MG63 (cell line): ENCODE measurements around the gene TMEM176B. TPM values are rescaled to one million over a fixed set of nuclear protein-coding genes. Genes with fewer than 3 reads are reported as not detected.
"Not testable (repeated sequence)": the region's sequence is repeated elsewhere in the genome, so short reads cannot be mapped to it uniquely, and the experiment has no call there.

Source experiments
- DNase-seq: peaks from one replicate; pipeline ENCODE4 v3.0.0-alpha.2; 2020
- H3K27me3 ChIP-seq: fragments of 250-450 bp; sonication (Bioruptor Pico); 2 replicates; pipeline ENCODE4 v1.5.1; 2020; ENCODE audit warnings: mild to moderate bottlenecking, moderate library complexity
- H3K36me3 ChIP-seq: fragments of 250-450 bp; sonication (Bioruptor Pico); 2 replicates; pipeline ENCODE4 v1.5.1; 2020; ENCODE audit warnings: mild to moderate bottlenecking, moderate library complexity
- H3K4me3 ChIP-seq: fragments of 250-450 bp; sonication (Bioruptor Pico); 2 replicates; pipeline ENCODE4 v1.5.1; 2020; ENCODE audit warnings: mild to moderate bottlenecking, moderate library complexity
- H3K9me3 ChIP-seq: fragments of 250-450 bp; sonication (Bioruptor Pico); 2 replicates; pipeline ENCODE4 v1.5.1; 2020; ENCODE audit warnings: mild to moderate bottlenecking, moderate library complexity
- total RNA-seq: library from RNA; depleted of rRNA; stranded (reverse); fragments of >200 nt; shearing (Covaris generic); gene quantifications from 2 replicates; pipeline ENCODE4 v1.2.3, GENCODE V29; 2014; ENCODE audit warnings: low replicate concordance

The TMEM176B gene
- total RNA-seq, 1 experiment from 2014 or later, result 0.23 TPM

DNA sequence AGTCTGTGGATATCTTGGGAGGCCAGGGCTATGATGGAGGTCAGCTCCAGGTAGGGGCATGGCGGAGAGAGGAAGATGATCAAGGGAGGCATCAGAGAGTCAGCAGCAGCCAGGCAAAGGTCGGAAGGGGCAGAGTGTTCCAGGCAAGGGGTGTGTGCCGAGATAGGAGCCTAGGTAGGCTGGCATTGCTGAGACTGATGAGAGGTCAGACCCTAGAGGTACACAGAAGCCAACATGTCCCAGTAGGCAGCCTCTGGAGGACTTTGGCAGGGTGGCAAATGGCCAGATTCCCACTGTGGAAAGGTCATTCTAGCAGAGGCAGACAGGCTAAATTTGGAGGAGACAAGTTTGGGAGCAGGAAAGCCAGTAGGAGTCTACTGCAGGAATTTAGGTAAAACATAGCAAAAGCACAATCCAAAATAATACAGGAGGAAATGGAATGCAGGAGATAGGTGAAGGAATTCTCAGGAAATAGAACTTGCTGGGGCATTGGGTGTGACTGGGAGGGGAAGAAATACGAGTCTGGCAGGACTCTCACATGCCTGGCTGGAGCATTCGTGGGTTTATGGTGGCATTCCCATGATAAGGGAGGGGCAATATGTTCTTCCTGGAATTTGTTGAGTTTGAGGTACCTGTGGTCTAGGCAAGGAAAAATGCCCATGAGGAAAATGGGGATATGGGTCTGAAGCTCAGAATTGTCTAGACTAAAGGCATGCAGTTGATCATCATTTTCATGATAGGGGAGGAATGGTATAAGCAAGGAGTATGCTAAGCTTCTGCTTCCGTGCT lies 26.1 kb upstream of the TMEM176B start:
- DNase-seq, result no peak

GRCh38 chr7:150824379-150825177 lies 24.4 kb upstream of the TMEM176B start:
- no peaks in the 10 kb centered on the region for H3K9me3 ChIP-seq
- H3K27me3 ChIP-seq, result no peaks in the 10 kb centered on the region
- no peak for DNase-seq
- no peaks in the 10 kb centered on the region for H3K36me3 ChIP-seq
- H3K4me3 ChIP-seq, result no peak overlapping the region

More for the DNA sequence above, 26.1 kb upstream of the TMEM176B start:
- H3K4me3 ChIP-seq, result no peak overlapping the region
- no peaks in the 10 kb centered on the region for H3K27me3 ChIP-seq
- no peaks in the 10 kb centered on the region for H3K9me3 ChIP-seq
- no peaks in the 10 kb centered on the region for H3K36me3 ChIP-seq

GRCh38 chr7:150823484-150824126 lies 23.4 kb upstream of the TMEM176B start:
- Histone ChIP-seq H3K27me3 (no peaks in the 10 kb centered on the region), H3K36me3 (no peaks in the 10 kb centered on the region), H3K4me3 (no peak overlapping the region), H3K9me3 (no peaks in the 10 kb centered on the region)
- peak; percentile 10 for DNase-seq

GRCh38 chr7:150823043-150823442 lies 22.9 kb upstream of the TMEM176B start:
- Histone ChIP-seq H3K9me3 (no peaks in the 10 kb centered on the region), H3K4me3 (no peak overlapping the region), H3K36me3 (no peaks in the 10 kb centered on the region), H3K27me3 (no peaks in the 10 kb centered on the region)
- DNase-seq, result no peak

GRCh38 chr7:150820578-150821198 lies 20.5 kb upstream of the TMEM176B start:
- Histone ChIP-seq H3K36me3 (no peaks in the 10 kb centered on the region), H3K4me3 (no peak overlapping the region), H3K27me3 (no peaks in the 10 kb centered on the region), H3K9me3 (no peaks in the 10 kb centered on the region)
- no peak for DNase-seq

GRCh38 chr7:150820148-150820547 lies 20.0 kb upstream of the TMEM176B start:
- Histone ChIP-seq H3K36me3 (no peaks in the 10 kb centered on the region), H3K27me3 (no peaks in the 10 kb centered on the region), H3K9me3 (no peaks in the 10 kb centered on the region), H3K4me3 (no peak overlapping the region)
- DNase-seq, result no peak

GRCh38 chr7:150818971-150819370 lies 18.8 kb upstream of the TMEM176B start:
- Histone ChIP-seq H3K27me3 (no peaks in the 10 kb centered on the region), H3K36me3 (no peaks in the 10 kb centered on the region), H3K4me3 (no peak overlapping the region), H3K9me3 (no peaks in the 10 kb centered on the region)
- DNase-seq, result no peak

GRCh38 chr7:150814328-150815001 lies 14.3 kb upstream of the TMEM176B start:
- no peaks in the 10 kb centered on the region for H3K27me3 ChIP-seq
- no peak for DNase-seq
- no peak overlapping the region for H3K4me3 ChIP-seq
- no peaks in the 10 kb centered on the region for H3K36me3 ChIP-seq
- no peaks in the 10 kb centered on the region for H3K9me3 ChIP-seq

- not testable (repeated sequence) for DNase-seq, H3K9me3 ChIP-seq
Measured at GRCh38 chr7:150807616-150808438, 7.7 kb upstream of the TMEM176B start.

DNA sequence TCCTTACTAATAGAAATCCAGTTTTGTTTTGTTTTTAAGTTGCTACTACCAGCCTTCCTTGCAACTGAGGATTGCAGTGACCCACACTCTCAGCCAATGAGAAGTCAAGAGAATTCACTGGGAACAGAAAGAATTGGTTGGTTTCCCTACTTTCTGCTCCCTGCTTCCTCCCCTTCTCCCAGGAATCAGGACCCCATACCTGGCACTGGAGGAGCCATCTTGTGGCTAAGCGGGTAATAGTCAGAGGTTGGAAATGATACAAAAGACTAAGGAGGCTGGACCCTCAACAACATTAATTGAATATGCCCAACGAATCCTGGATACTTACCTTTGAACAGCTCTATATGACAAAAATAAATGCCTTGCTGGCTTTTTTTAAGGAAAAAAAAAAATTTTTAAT lies 6.7 kb upstream of the TMEM176B start:
- H3K27me3 ChIP-seq, result no peaks in the 10 kb centered on the region
- H3K4me3 ChIP-seq, result no peak overlapping the region
- DNase-seq, result no peak
- H3K9me3 ChIP-seq, result no peaks in the 10 kb centered on the region
- no peaks in the 10 kb centered on the region for H3K36me3 ChIP-seq

More at GRCh38 chr7:150807616-150808438, 7.7 kb upstream of the TMEM176B start:
- not testable (repeated sequence) for H3K4me3 ChIP-seq, H3K36me3 ChIP-seq, H3K27me3 ChIP-seq

GRCh38 chr7:150806454-150806853 lies 6.3 kb upstream of the TMEM176B start:
- H3K9me3 ChIP-seq, result no peaks in the 10 kb centered on the region
- H3K4me3 ChIP-seq, result no peak overlapping the region
- H3K27me3 ChIP-seq, result no peaks in the 10 kb centered on the region
- DNase-seq, result no peak
- H3K36me3 ChIP-seq, result no peaks in the 10 kb centered on the region

- no peaks in the 10 kb centered on the region for H3K27me3 ChIP-seq
- no peaks in the 10 kb centered on the region for H3K9me3 ChIP-seq
- DNase-seq, result no peak
- no peaks in the 10 kb centered on the region for H3K36me3 ChIP-seq
- no peak overlapping the region for H3K4me3 ChIP-seq
Measured at GRCh38 chr7:150805864-150806263, 5.7 kb upstream of the TMEM176B start.

DNA sequence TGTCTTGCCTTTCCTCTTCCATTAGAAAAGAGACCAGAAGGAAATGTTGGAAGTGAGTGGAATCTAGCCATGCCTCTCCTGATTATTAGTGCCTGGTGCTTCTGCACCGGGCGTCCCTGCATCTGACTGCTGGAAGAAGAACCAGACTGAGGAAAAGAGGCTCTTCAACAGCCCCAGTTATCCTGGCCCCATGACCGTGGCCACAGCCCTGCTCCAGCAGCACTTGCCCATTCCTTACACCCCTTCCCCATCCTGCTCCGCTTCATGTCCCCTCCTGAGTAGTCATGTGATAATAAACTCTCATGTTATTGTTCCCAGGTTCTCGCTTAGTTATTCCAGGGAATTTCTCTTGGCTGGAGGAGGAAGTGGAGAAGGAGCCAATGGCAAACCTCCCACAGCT lies 4.6 kb upstream of the TMEM176B start:
- H3K36me3 ChIP-seq, result no peaks in the 10 kb centered on the region
- no peaks in the 10 kb centered on the region for H3K27me3 ChIP-seq
- H3K9me3 ChIP-seq, result no peaks in the 10 kb centered on the region
- H3K4me3 ChIP-seq, result no peak overlapping the region
- DNase-seq, result no peak

GRCh38 chr7:150803161-150803860 lies 3.1 kb upstream of the TMEM176B start:
- H3K27me3 ChIP-seq, result no peaks in the 10 kb centered on the region
- no peak for DNase-seq
- H3K9me3 ChIP-seq, result no peaks in the 10 kb centered on the region
- no peaks in the 10 kb centered on the region for H3K36me3 ChIP-seq
- no peak overlapping the region for H3K4me3 ChIP-seq
